ENCODE data around the gene MLH1. TPM values are rescaled to one million over a fixed set of nuclear protein-coding genes. Genes with fewer than 3 reads are reported as not detected.
"Not testable (repeated sequence)": the region's sequence is repeated elsewhere in the genome, so short reads cannot be mapped to it uniquely, and the experiment has no call there.

The MLH1 gene
- total and polyA plus RNA-seq, 5 experiments from 2014 or later, result 17.1 to 36.1 (median 24.4) TPM

DNA sequence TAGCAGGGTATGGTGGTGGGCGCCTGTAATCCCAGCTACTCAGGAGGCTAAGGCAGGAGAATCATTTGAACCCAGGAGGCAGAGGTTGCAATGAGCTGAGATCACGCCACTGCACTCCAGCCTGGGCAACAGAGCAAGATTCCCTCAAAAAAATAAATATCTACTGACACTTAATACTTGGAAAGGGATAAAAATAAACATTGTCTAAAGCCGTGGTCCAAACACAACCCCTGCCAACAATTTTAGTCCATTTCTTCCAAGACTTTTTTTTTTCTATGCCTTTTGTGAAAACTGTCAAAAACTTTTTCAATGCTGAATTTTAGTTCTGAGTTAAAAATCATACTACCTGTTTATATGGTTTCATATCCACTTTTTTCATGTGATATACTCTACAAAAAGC lies 49.4 kb downstream of the MLH1 start:
- H3K36me3 Mint-ChIP-seq, result peaks cover 0 to 84% (median 21%) of the 10 kb centered on the region in 3 donors
- POLR2A ChIA-PET, H3K4me3 Mint-ChIP-seq, H3K27ac Mint-ChIP-seq, ATAC-seq, DNase-seq, H3K4me1 Mint-ChIP-seq, H3K9me3 Mint-ChIP-seq, H3K27me3 Mint-ChIP-seq: not testable (repeated sequence)

DNA sequence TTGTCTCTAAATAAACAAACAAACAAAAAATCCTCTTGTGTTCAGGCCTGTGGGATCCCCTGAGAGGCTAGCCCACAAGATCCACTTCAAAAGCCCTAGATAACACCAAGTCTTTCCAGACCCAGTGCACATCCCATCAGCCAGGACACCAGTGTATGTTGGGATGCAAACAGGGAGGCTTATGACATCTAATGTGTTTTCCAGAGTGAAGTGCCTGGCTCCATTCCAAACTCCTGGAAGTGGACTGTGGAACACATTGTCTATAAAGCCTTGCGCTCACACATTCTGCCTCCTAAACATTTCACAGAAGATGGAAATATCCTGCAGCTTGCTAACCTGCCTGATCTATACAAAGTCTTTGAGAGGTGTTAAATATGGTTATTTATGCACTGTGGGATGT lies 57.0 kb downstream of the MLH1 start:
- Mint-ChIP-seq H3K27ac (peak overlapping the region in 1 of 10 donors; percentile 27), H3K36me3 (peaks cover 4 to 92% (median 32%) of the 10 kb centered on the region in 3 donors)
- POLR2A ChIA-PET, result no interaction called here

DNA sequence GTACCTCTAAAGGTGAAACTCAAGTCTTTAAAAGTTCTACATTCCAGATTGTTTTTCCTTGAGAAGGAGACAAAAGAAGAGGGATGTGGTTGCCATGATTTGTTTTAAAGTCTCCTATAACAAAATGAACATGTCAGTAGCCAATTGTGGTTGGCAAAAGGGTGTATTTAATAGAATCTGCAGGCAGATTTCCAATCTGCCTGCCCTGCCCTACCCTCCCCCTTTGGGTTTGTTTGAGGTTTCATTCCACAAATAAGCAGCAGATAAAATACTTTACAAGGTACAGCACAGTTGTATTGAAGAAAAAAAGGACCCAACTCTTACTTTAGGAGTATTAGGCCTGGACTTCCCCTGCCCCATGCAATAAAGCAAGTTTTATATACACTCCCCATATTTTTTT lies 59.5 kb downstream of the MLH1 start:
- DNase-seq (no peak), ATAC-seq (no peak)
- Mint-ChIP-seq H3K27ac (peak overlapping the region in 3 of 10 donors; percentile 34 to 53 (median 52)), H3K9me3 (no peaks in the 10 kb centered on the region), H3K36me3 (peaks cover 4 to 94% (median 32%) of the 10 kb centered on the region in 3 donors), H3K4me1 (no peaks in the 10 kb centered on the region), H3K4me3 (no peak overlapping the region), H3K27me3 (no peaks in the 10 kb centered on the region)
- POLR2A ChIA-PET, result no interaction called here

More for the DNA sequence above, 57.0 kb downstream of the MLH1 start:
- H3K27me3 Mint-ChIP-seq, result no peaks in the 10 kb centered on the region
- H3K4me1 Mint-ChIP-seq, result no peaks in the 10 kb centered on the region
- ATAC-seq (no peak), DNase-seq (no peak)
- H3K9me3 Mint-ChIP-seq, result no peaks in the 10 kb centered on the region
- H3K4me3 Mint-ChIP-seq, result no peak overlapping the region

DNA sequence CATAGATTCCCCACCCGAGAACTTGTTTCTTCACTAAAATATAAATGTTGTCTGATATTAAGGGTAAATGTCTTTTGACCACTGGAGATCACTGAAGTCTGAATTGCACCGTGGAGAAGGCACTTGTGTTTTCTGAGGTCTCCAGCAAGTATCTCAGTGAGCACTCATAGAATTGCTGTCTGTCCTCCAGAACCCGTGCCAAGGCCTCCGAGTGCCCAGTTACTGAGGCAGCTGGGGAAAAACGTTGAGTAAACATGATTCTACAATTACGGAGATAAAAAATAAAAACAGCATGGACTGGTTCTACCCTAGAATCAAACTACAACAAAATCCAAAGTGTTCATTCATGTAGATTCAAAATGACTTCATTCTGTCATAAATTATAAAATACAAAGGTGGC lies 60.0 kb downstream of the MLH1 start:
- DNase-seq (no peak), ATAC-seq (no peak)
- H3K9me3 Mint-ChIP-seq, result no peaks in the 10 kb centered on the region
- H3K4me3 Mint-ChIP-seq, result no peak overlapping the region
- POLR2A ChIA-PET, result no interaction called here
- H3K4me1 Mint-ChIP-seq, result no peaks in the 10 kb centered on the region
- peak overlapping the region in 6 of 10 donors; percentile 33 to 83 (median 56) for H3K27ac Mint-ChIP-seq
- H3K36me3 Mint-ChIP-seq, result peaks cover 4 to 94% (median 30%) of the 10 kb centered on the region in 3 donors
- H3K27me3 Mint-ChIP-seq, result no peaks in the 10 kb centered on the region

DNA sequence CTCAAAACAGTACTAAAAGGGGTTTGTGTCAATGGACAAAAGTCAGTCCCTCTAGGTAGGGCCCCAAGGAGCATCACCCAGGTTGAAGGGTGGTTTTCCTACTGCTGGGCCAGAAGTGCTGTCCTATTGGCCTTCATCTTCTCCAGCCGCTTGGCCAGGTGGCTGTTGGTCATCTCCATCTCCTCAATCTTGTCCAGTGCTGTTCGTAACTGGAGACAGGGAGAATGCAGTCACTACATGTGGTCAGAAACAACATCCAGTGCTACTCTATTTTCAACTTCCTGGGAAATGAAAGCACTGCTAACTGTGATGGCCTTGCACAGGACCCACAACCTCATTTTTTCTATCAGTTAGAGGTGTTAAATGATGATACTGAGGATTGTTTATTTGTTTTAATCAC lies 60.4 kb downstream of the MLH1 start:
- ATAC-seq (no peak), DNase-seq (no peak)
- H3K4me3 Mint-ChIP-seq, result no peak overlapping the region
- H3K4me1 Mint-ChIP-seq, result no peaks in the 10 kb centered on the region
- POLR2A ChIA-PET, result no interaction called here
- no peaks in the 10 kb centered on the region for H3K27me3 Mint-ChIP-seq
- H3K27ac Mint-ChIP-seq, result peak overlapping the region in 4 of 10 donors; percentile 22 to 83 (median 44)
- peaks cover 4 to 94% (median 28%) of the 10 kb centered on the region in 3 donors for H3K36me3 Mint-ChIP-seq
- no peaks in the 10 kb centered on the region for H3K9me3 Mint-ChIP-seq

DNA sequence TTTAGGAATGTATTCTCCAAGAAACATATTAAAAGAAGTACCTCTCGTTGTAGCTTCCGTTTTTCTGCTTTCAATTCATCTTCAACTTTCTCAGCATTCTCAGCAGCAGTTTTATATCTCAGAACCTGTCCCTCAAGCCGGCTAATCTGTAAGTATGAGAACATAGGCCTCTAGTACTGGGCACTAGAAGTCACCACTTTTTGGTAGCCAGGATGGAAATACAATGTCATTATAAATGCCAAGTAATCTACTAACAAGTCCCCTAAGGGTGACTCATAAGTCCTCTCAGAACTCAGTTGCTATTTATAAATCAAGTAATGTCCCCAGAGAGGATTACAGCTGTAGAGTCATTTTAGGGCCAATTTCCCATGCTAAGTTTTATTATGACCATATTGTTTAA lies 61.1 kb downstream of the MLH1 start:
- Mint-ChIP-seq H3K36me3 (peaks cover 4 to 89% (median 22%) of the 10 kb centered on the region in 3 donors), H3K4me3 (no peak overlapping the region), H3K4me1 (no peaks in the 10 kb centered on the region), H3K27ac (peak overlapping the region in 5 of 10 donors; percentile 6 to 73 (median 18)), H3K9me3 (no peaks in the 10 kb centered on the region), H3K27me3 (no peaks in the 10 kb centered on the region)
- DNase-seq (no peak), ATAC-seq (no peak)
- POLR2A ChIA-PET, result no interaction called here

DNA sequence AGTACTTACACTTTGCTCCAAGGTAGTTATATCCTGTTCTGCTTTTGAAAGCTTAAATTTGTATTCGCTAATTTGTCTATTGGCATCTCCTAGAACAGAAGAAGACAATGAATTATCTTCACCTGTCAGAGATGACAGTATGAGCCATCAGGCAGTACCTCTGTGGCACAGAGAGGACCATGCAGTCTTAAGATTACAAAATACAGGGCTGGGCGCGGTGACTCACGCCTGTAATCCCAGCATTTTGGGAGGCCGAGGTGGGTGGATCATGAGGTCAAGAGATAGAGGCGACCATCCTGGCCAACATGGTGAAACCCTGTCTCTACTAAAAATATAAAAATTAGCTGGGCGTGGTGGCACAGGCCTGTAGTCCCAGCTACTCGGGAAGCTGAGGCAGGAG lies 61.8 kb downstream of the MLH1 start:
- H3K9me3 Mint-ChIP-seq, H3K27me3 Mint-ChIP-seq, H3K4me3 Mint-ChIP-seq, ATAC-seq, POLR2A ChIA-PET, DNase-seq, H3K4me1 Mint-ChIP-seq: not testable (repeated sequence)
- Mint-ChIP-seq H3K27ac (peak overlapping the region in 5 of 10 donors; percentile 3 to 89 (median 47)), H3K36me3 (peaks cover 4 to 84% (median 21%) of the 10 kb centered on the region in 3 donors)

DNA sequence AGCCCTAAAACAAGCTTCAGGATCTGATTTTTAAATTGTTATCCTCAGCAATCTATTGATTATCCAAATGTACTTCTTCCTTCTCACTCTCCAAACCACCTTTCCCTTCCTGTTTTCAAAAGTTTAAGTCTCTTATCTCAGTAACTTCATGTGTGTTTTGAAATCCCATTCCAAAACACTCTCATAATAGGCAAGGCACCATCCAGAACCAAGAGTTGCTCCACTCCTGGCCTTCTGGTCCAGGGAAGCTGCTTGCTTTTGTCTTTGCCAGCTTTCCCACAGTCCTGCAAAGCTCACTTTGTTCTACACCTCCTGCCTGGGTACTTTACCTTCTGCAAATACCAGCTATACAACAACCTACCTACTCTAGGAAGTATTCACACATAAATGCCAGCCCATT lies 63.5 kb downstream of the MLH1 start:
- no peak for ATAC-seq
- Mint-ChIP-seq H3K9me3 (no peaks in the 10 kb centered on the region), H3K36me3 (peaks cover 2 to 85% (median 18%) of the 10 kb centered on the region in 3 donors)

DNA sequence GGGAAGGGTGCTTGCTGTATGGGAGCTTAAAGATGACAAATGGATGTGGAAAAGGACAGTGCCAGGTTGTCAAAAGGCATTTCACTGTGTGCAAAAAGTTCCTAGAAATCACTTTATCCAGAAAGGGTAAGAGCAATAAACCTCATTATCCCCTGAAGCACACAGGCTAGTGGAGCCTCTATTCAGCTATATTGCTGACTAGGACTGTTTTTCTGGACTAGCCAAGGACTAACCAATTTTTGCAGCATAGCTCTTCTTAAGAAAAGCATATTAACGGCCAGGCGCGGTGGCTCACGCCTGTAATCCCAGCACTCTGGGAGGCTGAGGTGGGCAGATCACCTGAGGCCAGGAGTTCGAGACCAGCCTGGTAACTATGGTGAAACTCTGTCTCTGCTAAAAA lies 64.8 kb downstream of the MLH1 start:
- ATAC-seq (no peak), DNase-seq (no peak)
- Mint-ChIP-seq H3K27ac (no peak overlapping the region), H3K4me1 (peaks cover 0 to 2% (median 0%) of the 10 kb centered on the region in 4 donors), H3K4me3 (no peak overlapping the region), H3K9me3 (no peaks in the 10 kb centered on the region), H3K36me3 (peaks cover 4 to 85% (median 13%) of the 10 kb centered on the region in 3 donors), H3K27me3 (no peaks in the 10 kb centered on the region)
- POLR2A ChIA-PET, result no interaction called here

More for the DNA sequence above, 63.5 kb downstream of the MLH1 start:
- DNase-seq, result no peak
- Mint-ChIP-seq H3K4me1 (peaks cover 0 to 1% (median 0%) of the 10 kb centered on the region in 4 donors), H3K27ac (peak overlapping the region; percentile 1 to 78 (median 66)), H3K27me3 (no peaks in the 10 kb centered on the region), H3K4me3 (no peak overlapping the region)
- POLR2A ChIA-PET, result no interaction called here

DNA sequence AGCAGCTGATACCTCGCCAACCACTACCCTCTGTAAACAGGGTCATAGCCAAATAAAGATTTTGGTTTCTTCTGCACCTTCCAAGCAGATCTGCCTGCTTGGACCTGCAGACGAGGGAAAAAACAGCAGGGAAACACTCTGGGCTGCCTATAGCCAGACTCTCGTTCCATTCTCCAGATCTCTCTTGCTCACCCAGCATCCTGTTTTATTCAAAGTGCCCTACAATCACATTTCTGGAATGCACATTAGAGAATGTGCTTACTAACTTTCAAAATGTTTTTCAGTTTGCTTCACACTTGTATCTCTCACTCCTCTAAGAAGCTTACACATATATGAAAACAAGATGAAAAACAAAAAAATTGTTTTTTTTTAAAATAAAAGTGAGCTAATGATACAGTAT lies 71.4 kb downstream of the MLH1 start:
- H3K27ac Mint-ChIP-seq, result peak overlapping the region in 1 of 10 donors; percentile 53
- POLR2A ChIA-PET, result no interaction called here
- H3K4me1 Mint-ChIP-seq, result peaks cover 0 to 5% (median 1%) of the 10 kb centered on the region in 4 donors
- H3K9me3 Mint-ChIP-seq, result no peaks in the 10 kb centered on the region
- DNase-seq (no peak), ATAC-seq (no peak)
- H3K36me3 Mint-ChIP-seq, result peaks cover 10 to 51% (median 23%) of the 10 kb centered on the region in 3 donors
- no peaks in the 10 kb centered on the region for H3K27me3 Mint-ChIP-seq
- H3K4me3 Mint-ChIP-seq, result no peak overlapping the region

DNA sequence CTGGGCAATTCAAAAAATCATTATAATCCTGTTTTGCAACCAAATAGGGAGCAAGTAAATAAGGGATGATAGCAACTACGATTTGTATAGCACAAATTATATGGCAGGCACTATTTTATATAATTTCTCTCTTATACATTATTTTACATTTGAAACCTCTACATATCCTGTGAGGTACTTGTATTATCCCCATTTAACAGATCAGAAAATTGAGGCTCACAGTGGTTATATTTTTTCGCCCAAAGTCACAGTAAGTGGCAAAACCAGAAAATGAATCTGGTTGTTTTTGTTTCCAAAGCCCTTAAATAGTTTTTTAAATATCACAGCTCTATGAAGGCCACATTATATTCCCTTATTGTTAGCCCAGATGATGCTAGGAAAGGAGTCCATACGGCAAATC lies 74.3 kb downstream of the MLH1 start:
- Mint-ChIP-seq H3K4me3 (no peak overlapping the region), H3K27ac (no peak overlapping the region), H3K36me3 (peaks cover 6 to 37% (median 22%) of the 10 kb centered on the region in 3 donors), H3K27me3 (no peaks in the 10 kb centered on the region), H3K4me1 (peaks cover 0 to 4% (median 2%) of the 10 kb centered on the region in 4 donors), H3K9me3 (no peaks in the 10 kb centered on the region)
- DNase-seq (no peak), ATAC-seq (no peak)
- POLR2A ChIA-PET, result no interaction called here

DNA sequence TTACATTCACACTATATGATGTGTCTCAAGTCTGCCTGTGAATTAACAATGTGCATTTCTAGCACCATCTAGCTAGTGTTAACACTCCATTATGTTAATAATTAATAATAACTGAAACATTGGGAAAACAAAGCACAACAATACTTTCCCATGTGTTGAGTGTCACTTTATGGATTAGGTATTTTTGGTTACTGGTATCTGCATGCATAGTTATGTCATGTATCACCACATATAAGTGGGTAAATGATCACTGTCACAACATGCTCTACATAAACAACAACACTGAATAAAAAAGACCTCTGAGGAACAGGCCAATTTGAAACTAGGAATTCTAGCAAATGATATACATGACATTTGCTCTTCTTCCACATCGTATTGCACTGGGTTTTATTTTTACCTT lies 74.7 kb downstream of the MLH1 start:
- no peaks in the 10 kb centered on the region for H3K27me3 Mint-ChIP-seq
- POLR2A ChIA-PET, result no interaction called here
- no peaks in the 10 kb centered on the region for H3K9me3 Mint-ChIP-seq
- H3K4me1 Mint-ChIP-seq, result peaks cover 0 to 6% (median 4%) of the 10 kb centered on the region in 4 donors
- no peak for DNase-seq
- ATAC-seq, result no peak
- peaks cover 6 to 36% (median 24%) of the 10 kb centered on the region in 3 donors for H3K36me3 Mint-ChIP-seq
- no peak overlapping the region for H3K27ac Mint-ChIP-seq
- H3K4me3 Mint-ChIP-seq, result no peak overlapping the region

DNA sequence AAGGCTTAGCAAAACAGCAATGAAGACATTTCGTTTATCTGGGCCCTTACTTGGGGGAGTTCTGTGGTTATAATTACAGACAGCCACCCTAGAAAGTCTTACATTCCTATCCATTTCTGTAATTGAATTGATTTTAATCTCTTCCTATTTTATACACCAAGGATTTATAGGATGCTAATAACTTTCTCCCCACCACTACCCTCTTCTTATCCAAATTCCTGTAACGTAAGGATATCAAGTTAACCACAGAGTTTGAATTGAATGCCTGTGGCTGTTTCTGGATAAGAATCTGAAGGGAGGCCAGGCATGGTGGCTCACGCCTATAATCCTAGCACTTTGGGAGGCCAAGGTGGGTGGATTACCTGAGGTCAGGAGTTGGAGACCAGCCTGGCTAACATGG lies 78.6 kb downstream of the MLH1 start:
- H3K36me3 Mint-ChIP-seq, result peaks cover 6 to 51% (median 26%) of the 10 kb centered on the region in 3 donors
- H3K4me1 Mint-ChIP-seq, result peaks cover 0 to 11% (median 4%) of the 10 kb centered on the region in 4 donors
- DNase-seq (no peak), ATAC-seq (no peak)
- no peaks in the 10 kb centered on the region for H3K9me3 Mint-ChIP-seq
- POLR2A ChIA-PET, result no interaction called here
- H3K27me3 Mint-ChIP-seq, result no peaks in the 10 kb centered on the region
- H3K4me3 Mint-ChIP-seq, result no peak overlapping the region
- H3K27ac Mint-ChIP-seq, result peak overlapping the region in 1 of 10 donors; percentile 4

DNA sequence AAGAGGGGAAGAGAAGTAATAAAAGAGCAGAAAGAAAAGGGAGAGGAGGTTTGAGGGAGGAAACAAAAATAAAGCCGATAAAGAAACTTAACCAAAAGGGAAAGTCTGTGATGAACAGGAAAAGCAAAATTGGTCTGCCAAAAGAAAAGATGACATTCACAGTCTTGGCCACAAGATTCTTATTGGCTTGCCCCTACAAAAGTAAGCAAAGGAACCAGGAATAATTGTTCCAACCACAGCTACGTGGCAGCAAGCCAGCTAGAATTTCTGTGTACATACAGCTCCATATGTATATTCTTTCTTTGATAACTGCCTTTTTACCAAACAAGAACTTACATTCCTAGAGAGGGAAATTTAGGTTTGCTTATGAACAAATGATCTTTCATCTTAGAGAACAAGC lies 79.6 kb downstream of the MLH1 start:
- POLR2A ChIA-PET, result no interaction called here
- Mint-ChIP-seq H3K9me3 (no peaks in the 10 kb centered on the region), H3K27me3 (no peaks in the 10 kb centered on the region), H3K36me3 (peaks cover 6 to 57% (median 26%) of the 10 kb centered on the region in 3 donors), H3K4me3 (no peak overlapping the region), H3K4me1 (peaks cover 0 to 11% (median 4%) of the 10 kb centered on the region in 4 donors), H3K27ac (no peak overlapping the region)
- ATAC-seq, result no peak
- no peak for DNase-seq

Measured in naive thymus-derived CD8-positive, alpha-beta T cell (primary cell).